ENCODE results near the gene POP4. TPM values are rescaled to one million over a fixed set of nuclear protein-coding genes. Genes with fewer than 3 reads are reported as not detected.

The POP4 gene
- total and polyA plus RNA-seq, 2 of the 8 experiments (the other 6 are each of a cell fraction or from before 2014, with no cell fraction given) = 29.1 to 41.5 TPM

DNA sequence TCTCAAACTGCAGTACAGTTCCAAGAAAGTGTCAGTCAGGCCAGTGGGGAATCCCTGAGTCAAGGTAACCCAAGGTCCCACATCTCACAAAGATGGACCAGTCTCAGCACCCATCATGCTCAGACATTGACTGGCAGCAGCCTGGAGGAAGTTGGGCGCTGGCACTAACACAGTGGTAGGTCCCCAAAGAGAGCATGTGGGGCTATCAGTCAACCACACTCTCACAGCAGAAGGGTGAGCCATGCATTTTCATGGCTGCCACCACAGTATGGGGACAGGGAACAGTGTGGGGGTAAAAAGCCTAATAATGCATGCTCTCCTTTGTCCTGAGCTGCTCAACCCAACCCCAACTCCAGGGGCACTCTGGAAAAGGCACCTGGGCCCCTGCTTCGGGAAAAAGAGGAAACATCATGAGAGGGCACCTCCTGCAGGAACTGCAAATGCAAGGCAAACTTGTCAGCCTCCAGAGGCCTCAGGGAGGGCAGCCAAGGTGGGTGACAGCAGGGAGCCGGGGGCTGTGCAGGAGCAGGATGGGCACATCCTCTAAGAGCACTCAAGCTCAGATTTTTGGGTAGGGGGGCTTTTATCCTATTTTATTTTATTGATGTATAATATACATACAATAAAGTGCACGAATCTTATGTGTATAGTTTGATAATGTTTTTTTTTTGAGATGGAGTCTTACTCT, 49.7 kb downstream of the POP4 start:
- no peak overlapping the region for H4K8ac ChIP-seq (ENCODE audit: extremely low read depth, insufficient read depth, low read length)
- H3K18ac ChIP-seq (ENCODE audit: extremely low read depth, low read length) = no peak overlapping the region
- no peak overlapping the region for H3K23ac ChIP-seq (ENCODE audit: insufficient read length)
- no peak overlapping the region for H3K9ac ChIP-seq (replicated peaks in 1 of 4; ENCODE audit: extremely low read depth in 1 of 4, low read depth in 3 of 4, low read length in 3 of 4)
- peak overlapping the region; percentile 89; the same call in 1 of the 2 replicates for H2AK5ac ChIP-seq (ENCODE audit: low read depth, low read length)
- H2BK12ac ChIP-seq (ENCODE audit: low read depth, low read length) = no peak overlapping the region
- no peak overlapping the region for H4K91ac ChIP-seq (replicated peaks; ENCODE audit: insufficient read length, low read length)
- H2BK5ac ChIP-seq (ENCODE audit: low read depth, low read length) = no peak overlapping the region
- no peak overlapping the region for H3K4ac ChIP-seq (replicated peaks; ENCODE audit: insufficient read length, low read depth, low read length)
- FAIRE-seq (no peak), DNase-seq (ENCODE audit: low read depth in 1 of 2, low spot score in 2 of 2) (no peak)
- no peaks in the 10 kb centered on the region for H3K79me2 ChIP-seq (ENCODE audit: control insufficient read depth in 1 of 2, insufficient read depth in 2 of 2, low read length in 2 of 2)
- H2AFZ ChIP-seq (ENCODE audit: low read length) = no peak overlapping the region
- no peaks in the 10 kb centered on the region for H3K36me3 ChIP-seq (ENCODE audit: control insufficient read depth in 2 of 4, insufficient read depth in 4 of 4, low read length in 3 of 4)
- CTCF ChIA-PET (ENCODE audit: partially characterized antibody) = interaction anchor here (0.6 to 1.6 kb wide), 6 partner anchors 16 to 188 kb away, joined by 3 to 4 read pairs (median 4); no protein-coding TSS in a partner anchor
- no peaks in the 10 kb centered on the region for H3K79me1 ChIP-seq (ENCODE audit: low read depth, low read length)
- H3K23me2 ChIP-seq (ENCODE audit: low read depth, low read length) = no peaks in the 10 kb centered on the region
- no peak overlapping the region for H2BK20ac ChIP-seq (ENCODE audit: low read length)
- 85% methylated on average over 4 of the region's 4 CpGs; no CpG with 5 or more reads in 1 of the 2 experiments for WGBS, 2 experiments (ENCODE audit: extremely low coverage in 1 of 2, insufficient coverage in 1 of 2, insufficient read length in 1 of 2, insufficient replicate concordance in 2 of 2, low coverage in 1 of 2, low lambda C conversion rate in 2 of 2, missing lambda C conversion rate in 1 of 2)
- H3K56ac ChIP-seq (replicated peaks; ENCODE audit: insufficient read length, low read depth, low read length) = no peak overlapping the region
- no peak overlapping the region for H2BK120ac ChIP-seq (replicated peaks; ENCODE audit: low read depth, low read length)
- no peak overlapping the region for H2BK15ac ChIP-seq (ENCODE audit: low read length)
- H4K5ac ChIP-seq (ENCODE audit: insufficient read length, low read depth, low read length) = no peak overlapping the region
- no peaks in the 10 kb centered on the region for H4K20me1 ChIP-seq (replicated peaks in 1 of 2; ENCODE audit: control insufficient read depth in 1 of 2, insufficient read depth in 2 of 2, low read length in 2 of 2)
- H3K9me3 ChIP-seq (ENCODE audit: insufficient read depth in 2 of 2, low read depth in 1 of 2, low read length in 1 of 2) = 0 out of 4 replicates have a peak, but pooled peaks cover 0 to 5% of the 10 kb centered on the region in 2 experiments
- POLR2A ChIA-PET (ENCODE audit: partially characterized antibody) = no interaction called here
- no peaks in the 10 kb centered on the region for H3K4me1 ChIP-seq (replicated peaks in 1 of 4; ENCODE audit: control insufficient read depth in 3 of 4, insufficient read depth in 4 of 4, low read length in 3 of 4)
- TF ChIP-seq RAD21 (IDR thresholded peaks at IDR 0.05 in 1 of 2, conservative IDR thresholded peaks at IDR 0.05 in 1 of 2; ENCODE audit: low read depth in 2 of 2, low read length in 2 of 2) (peak in 1 of 2 experiments; percentile 15; a peak in 1 of 4 replicates), POU5F1 (IDR thresholded peaks at IDR 0.05; ENCODE audit: low read depth, low read length) (no peak)
- no peak overlapping the region for H3K4me3 ChIP-seq (ENCODE audit: extremely low read depth in 1 of 4, insufficient read depth in 2 of 4, low read depth in 3 of 4, low read length in 4 of 4)
- H3K27me3 ChIP-seq (replicated peaks in 1 of 4; ENCODE audit: control insufficient read depth in 3 of 4, extremely low read depth in 1 of 4, insufficient read depth in 3 of 4, low read length in 3 of 4) = no peaks in the 10 kb centered on the region
- H3K14ac ChIP-seq (ENCODE audit: insufficient read length) = no peak overlapping the region
- H3K4me2 ChIP-seq (ENCODE audit: insufficient read depth in 1 of 2, low read depth in 2 of 2, low read length in 2 of 2) = no peak overlapping the region
- no peak overlapping the region for H3K27ac ChIP-seq (ENCODE audit: low read depth, low read length)
